Esophagus mucosa (tissue), 1 donor: ENCODE results near the gene SHROOM3. TPM values are rescaled to one million over a fixed set of nuclear protein-coding genes. Genes with fewer than 3 reads are reported as not detected.

Experiments
- ATAC-seq: fragments of 200-7000 bp; cut with Tn5 transposase; one replicate; pipeline ENCODE4 v1.9.1; 2020
- total RNA-seq: library from RNA; stranded (reverse); gene quantifications from one replicate; pipeline ENCODE4 v1.2.4, GENCODE V29; 2023
- donor health status: DM: yes; HTN: yes; CAD: no.

SHROOM3 gene
- total RNA-seq, 1 donor from 2014 or later: 20.7 TPM

- no peak for ATAC-seq
Measured at GRCh38 chr4:76626686-76627465, 191.8 kb downstream of the SHROOM3 start.

- ATAC-seq: peak; percentile 48
Measured at GRCh38 chr4:76628251-76628650, 193.2 kb downstream of the SHROOM3 start.

DNA sequence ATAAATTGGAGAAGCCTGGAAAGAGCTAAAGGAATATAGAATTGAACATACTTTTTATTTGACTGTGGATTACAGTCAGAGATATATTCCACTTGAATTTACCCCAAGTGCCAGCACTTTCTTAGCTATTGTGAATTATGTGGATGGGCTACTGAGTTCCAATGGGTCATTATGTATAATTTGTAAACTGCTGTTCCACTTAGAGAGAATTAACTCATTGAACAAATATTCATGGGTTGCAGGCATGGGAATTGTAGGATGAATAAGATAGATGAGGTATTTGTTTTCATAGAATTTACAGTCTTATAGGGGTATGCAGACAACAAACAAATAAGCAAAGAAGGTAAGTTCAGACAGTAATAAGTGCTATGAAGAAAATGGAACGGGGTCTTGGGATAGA is 195.7 kb downstream of the SHROOM3 start:
- no peak for ATAC-seq

GRCh38 chr4:76634220-76634619 is 199.2 kb downstream of the SHROOM3 start:
- ATAC-seq: peak; percentile 71

- peak; percentile 89 for ATAC-seq
Measured at GRCh38 chr4:76637712-76638361, 202.8 kb downstream of the SHROOM3 start.

GRCh38 chr4:76639288-76639687 is 204.3 kb downstream of the SHROOM3 start:
- ATAC-seq: peak; percentile 68

GRCh38 chr4:76640353-76640910 is 205.4 kb downstream of the SHROOM3 start:
- ATAC-seq: peak; percentile 72

GRCh38 chr4:76641351-76641750 is 206.3 kb downstream of the SHROOM3 start:
- ATAC-seq: peak; percentile 28

- no peak for ATAC-seq
Measured at GRCh38 chr4:76641758-76642157, 206.7 kb downstream of the SHROOM3 start.

DNA sequence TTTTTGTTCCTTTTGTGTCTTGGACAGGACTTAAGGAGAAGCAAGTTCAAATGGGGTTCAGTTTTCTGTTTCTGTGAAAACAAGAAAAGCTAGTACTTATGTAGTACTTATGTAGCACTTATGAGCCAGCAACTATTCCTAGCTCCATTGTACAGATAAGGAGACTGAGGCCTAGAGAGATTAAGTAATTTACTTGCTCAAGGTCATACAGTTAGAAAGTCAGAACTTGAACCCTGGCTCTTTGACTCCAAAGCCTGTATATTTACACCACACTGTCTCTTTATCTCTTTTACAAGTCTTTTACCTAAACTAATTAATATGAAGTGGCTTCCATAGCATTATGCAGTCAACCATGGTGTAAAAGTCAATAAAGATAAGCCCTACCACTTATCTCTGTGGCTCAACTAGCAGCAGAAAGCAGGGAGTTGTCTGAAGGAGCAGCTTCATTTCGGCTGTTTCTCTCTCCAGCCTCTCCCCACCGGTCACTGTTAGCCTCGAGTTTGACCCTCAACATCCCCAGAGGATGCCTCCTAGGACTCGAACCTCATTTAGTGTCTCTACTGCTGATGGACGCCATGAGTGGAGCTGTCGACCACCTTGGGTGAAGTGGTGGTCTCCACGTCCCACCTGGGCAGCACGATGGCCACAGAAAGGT is 209.9 kb downstream of the SHROOM3 start:
- no peak for ATAC-seq

DNA sequence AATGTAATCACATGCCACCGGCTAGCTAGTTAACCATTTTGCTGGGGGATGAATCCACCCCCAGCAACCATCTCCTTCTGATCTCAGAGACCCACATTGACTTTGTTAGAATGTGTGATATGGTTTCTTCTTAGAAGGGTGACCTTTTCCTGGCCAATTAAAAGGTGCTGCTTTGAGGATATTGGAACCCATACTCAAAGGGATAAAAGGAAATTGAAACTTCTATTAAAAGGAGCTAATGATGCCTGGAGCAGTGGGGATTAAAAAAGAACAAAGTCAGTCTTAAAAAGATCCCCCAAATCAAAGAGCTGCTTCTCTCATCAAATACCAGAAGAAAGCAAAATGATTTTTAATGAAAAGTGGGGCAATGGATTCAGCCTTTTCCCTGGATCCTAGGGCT is 214.1 kb downstream of the SHROOM3 start:
- ATAC-seq: no peak

DNA sequence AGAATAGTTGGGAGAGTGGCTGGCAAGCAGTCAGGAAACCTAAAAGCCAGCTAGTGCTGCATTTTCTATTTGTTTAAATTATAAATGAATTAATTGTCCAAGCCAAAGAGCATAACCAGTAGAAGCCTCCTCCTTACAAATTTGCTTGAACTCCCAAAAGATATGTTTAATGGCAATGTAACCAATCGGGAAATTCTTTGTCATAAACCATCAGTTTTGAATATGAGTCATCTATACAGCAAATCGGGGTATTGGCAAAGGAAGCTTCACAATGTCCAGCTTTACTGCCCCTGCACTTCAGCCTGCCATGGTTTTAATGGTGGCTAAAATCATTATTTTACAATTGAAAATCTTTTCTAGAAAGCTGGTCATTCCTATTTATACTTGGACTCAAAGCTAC is 216.6 kb downstream of the SHROOM3 start:
- no peak for ATAC-seq

GRCh38 chr4:76652389-76652788 is 217.4 kb downstream of the SHROOM3 start:
- no peak for ATAC-seq

- no peak for ATAC-seq
Measured at GRCh38 chr4:76654084-76654483, 219.1 kb downstream of the SHROOM3 start.

- no peak for ATAC-seq
Measured at GRCh38 chr4:76654791-76655190, 219.8 kb downstream of the SHROOM3 start.

DNA sequence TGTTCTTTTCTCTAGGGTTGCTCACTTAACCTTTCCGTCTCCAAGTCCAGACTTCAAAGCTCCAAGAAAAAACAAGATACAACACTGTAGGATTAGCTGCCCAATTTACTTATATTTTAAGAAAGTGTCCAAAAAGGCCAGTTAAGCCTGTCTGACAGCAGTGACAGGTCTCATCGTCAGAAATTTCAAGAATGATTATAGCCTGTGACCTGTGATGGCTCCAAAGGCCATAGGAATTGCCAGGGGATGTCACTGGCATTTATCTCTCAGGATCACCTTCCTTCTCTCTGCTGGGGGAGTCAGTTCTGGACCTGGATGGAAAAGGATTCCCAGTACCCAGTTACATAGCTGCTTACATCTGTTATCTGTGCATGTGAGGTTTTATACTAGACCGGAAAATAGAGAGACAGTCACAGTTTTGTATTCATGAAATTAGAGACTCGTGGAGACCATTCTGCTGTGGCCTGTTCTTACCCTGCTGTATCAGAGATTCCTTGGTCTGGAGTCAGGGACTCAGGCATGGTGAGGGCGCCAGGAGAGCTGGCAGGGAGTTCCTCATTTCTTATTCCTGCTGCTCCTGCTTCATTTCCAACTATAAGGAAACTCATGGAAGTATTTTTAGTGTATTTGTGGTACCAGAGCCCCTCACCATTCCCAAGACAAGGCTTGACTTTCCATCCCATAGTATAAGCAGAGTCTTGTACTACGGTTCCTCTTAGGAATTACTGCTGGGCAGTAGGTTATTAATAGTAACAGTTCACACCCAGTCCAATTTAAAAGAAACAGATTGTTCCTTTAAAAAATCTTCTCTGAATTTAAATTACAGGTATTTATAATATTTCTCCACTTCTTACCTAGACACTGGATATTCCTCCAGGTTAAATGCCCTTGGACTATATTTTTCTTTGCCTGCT is 220.8 kb downstream of the SHROOM3 start:
- no peak for ATAC-seq

GRCh38 chr4:76657443-76657842 is 222.4 kb downstream of the SHROOM3 start:
- ATAC-seq: no peak

GRCh38 chr4:76658231-76659102 is 223.4 kb downstream of the SHROOM3 start:
- no peak for ATAC-seq

DNA sequence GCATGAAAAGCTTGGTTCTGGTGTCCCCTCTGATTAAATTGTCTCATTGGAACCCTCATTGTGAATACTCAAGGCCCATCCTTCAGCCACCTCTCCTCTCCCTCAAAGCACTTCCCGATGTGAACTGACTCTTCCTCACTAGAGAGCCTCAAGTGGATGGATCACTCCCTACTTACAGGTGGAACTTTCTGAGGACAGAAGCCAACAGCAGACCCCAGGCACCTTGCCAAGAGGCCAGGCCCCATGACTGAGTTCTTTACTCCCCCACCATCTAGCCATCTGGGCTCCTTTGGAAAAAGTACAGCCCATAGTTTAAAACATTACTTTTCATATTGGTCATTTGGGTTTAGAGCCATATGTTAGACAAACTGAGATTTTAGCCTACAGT is 224.1 kb downstream of the SHROOM3 start:
- ATAC-seq: no peak

GRCh38 chr4:76663824-76664223 is 228.8 kb downstream of the SHROOM3 start:
- no peak for ATAC-seq

DNA sequence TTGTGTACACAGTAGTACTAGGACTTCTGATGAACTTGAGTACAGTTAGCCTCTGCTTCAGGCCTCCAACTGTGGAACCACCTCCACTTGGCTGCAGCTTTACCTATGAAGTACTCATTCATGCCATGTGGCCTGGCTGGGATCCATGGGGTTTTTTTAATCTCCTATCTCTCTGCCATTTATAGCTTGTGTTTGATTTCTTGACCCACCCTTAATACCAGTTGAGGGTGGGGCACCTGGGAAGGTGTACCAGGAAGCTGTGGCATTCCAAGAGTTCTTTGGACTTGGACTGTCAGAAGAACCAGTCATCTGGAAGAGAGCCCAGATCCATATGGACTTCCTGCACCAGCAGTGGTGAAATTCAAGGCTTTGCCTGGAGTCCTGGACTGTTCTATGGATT is 230.1 kb downstream of the SHROOM3 start:
- ATAC-seq: peak; percentile 77
